GM12878 (cell line): ENCODE results near the gene COX5A. TPM values are rescaled to one million over a fixed set of nuclear protein-coding genes. Genes with fewer than 3 reads are reported as not detected.

ENCODE experiments used
- ATAC-seq: fragments of 200-7000 bp; cut with Tn5 transposase; 3 replicates; pipeline ENCODE4 v1.9.1; 2020; ENCODE audit warnings: mild to moderate bottlenecking, moderate library complexity
- BruUV-seq: library from RNA; stranded (reverse); fragments of 400-500 nt; replicated peaks from 2 replicates; lab custom pipeline; 2021; lab: Mats Ljungman, UMichigan
- CTCF ChIA-PET: fragments of 300-600 bp; sonication (Branson Sonifier 250); formaldehyde crosslinking; extraction: SDS; loops from one replicate; lab custom pipeline; 2021; ENCODE audit warnings: inconsistent platforms; lab: Yijun Ruan, JAX
- POLR2A ChIA-PET: fragments of 350-600 bp; formaldehyde crosslinking; extraction: SDS; loops from one replicate; lab custom pipeline; 2021; ENCODE audit warnings: inconsistent platforms; lab: Charles Lee
- RAD21 ChIA-PET: fragments of 300-600 bp; sonication (Branson Sonifier 250); formaldehyde crosslinking; loops from one replicate; lab custom pipeline; 2023; ENCODE audit warnings: antibody characterized with exemption; ENCODE audit not compliant: unreplicated experiment; lab: Charles Lee
- SMC1A ChIA-PET: fragments of 300-600 bp; sonication (Branson Sonifier 250); formaldehyde crosslinking; loops from one replicate; lab custom pipeline; 2023; ENCODE audit not compliant: unreplicated experiment, uncharacterized antibody; lab: Charles Lee
- DNase-seq: peaks from one replicate; pipeline ENCODE4 v3.0.0-alpha.2; 2011; ENCODE audit warnings: low read depth, low spot score
- FAIRE-seq: peaks from 3 replicates; lab custom pipeline; 2011; peaks lifted over from hg19 to GRCh38; lab: Jason Lieb, UNC
- H2AFZ ChIP-seq: 2 replicates; pipeline ENCODE4 v1.6.0; 2011; ENCODE audit warnings: low read depth, low read length, control low read depth; ENCODE audit not compliant: control insufficient read depth
- H3K27ac ChIP-seq: 2 replicates; pipeline ENCODE4 v1.5.1; 2011; ENCODE audit warnings: control low read depth; ENCODE audit not compliant: control insufficient read depth, insufficient read depth
- H3K27me3 ChIP-seq, 2 experiments: replicated peaks in 1 of 2; 2 replicates each; pipeline versions ENCODE4 v1.6.0 to v1.6.1; 2011; ENCODE audit warnings: low read length in 1 of 2; ENCODE audit not compliant: control insufficient read depth in 2 of 2, insufficient read depth in 2 of 2
- H3K36me3 ChIP-seq, 2 experiments: 2 replicates each; pipeline ENCODE4 v1.5.1; 2011; ENCODE audit warnings: low read length in 1 of 2; ENCODE audit not compliant: control insufficient read depth in 2 of 2, insufficient read depth in 2 of 2
- H3K4me1 ChIP-seq: 2 replicates; pipeline ENCODE4 v1.6.1; 2011; ENCODE audit warnings: mild to moderate bottlenecking, low read length, moderate library complexity, mixed read lengths; ENCODE audit not compliant: control insufficient read depth, insufficient read depth
- H3K4me2 ChIP-seq: 2 replicates; pipeline ENCODE4 v1.6.0; 2011; ENCODE audit warnings: control low read depth; ENCODE audit not compliant: control insufficient read depth, insufficient read depth
- H3K4me3 ChIP-seq: fragments of 200-600 bp; sonication (generic); 2 replicates; pipeline ENCODE4 v1.5.1; 2016
- H3K79me2 ChIP-seq: 2 replicates; pipeline ENCODE4 v1.6.0; 2011; ENCODE audit warnings: low read length; ENCODE audit not compliant: control insufficient read depth, insufficient read depth
- H3K9ac ChIP-seq: 2 replicates; pipeline ENCODE4 v1.8.0; 2011; ENCODE audit warnings: low read length, control low read depth, mixed read lengths; ENCODE audit not compliant: control insufficient read depth, insufficient read depth
- H3K9me3 ChIP-seq: replicated peaks from 3 replicates; pipeline ENCODE4 v1.5.1; 2011; ENCODE audit warnings: mild to moderate bottlenecking, low read length; ENCODE audit not compliant: control insufficient read depth, insufficient read depth
- H4K20me1 ChIP-seq: 2 replicates; pipeline ENCODE4 v1.6.0; 2011; ENCODE audit not compliant: control insufficient read depth, insufficient read depth
- BHLHE40 ChIP-seq, 2 experiments: fragments of 450-650 bp in 1 of 2; IDR thresholded peaks; 2 replicates each; pipeline ENCODE4 v1.6.1; 2011 to 2017; ENCODE audit warnings: low read depth in 2 of 2, borderline replicate concordance in 1 of 2, improper control_type of control experiment in 1 of 2, low read length in 1 of 2, mild to moderate bottlenecking in 1 of 2
- CHD2 ChIP-seq: IDR thresholded peaks from 2 replicates; pipeline ENCODE4 v1.6.1; 2011; ENCODE audit warnings: low read depth, low read length, improper control_type of control experiment, borderline replicate concordance
- ETV6 ChIP-seq, 2 experiments: fragments of 450-650 bp in 1 of 2; IDR thresholded peaks in 1 of 2; conservative IDR thresholded peaks in 1 of 2; 2 replicates each; pipeline ENCODE4 v1.6.1; 2014; ENCODE audit warnings: antibody characterized with exemption in 1 of 2, borderline replicate concordance in 1 of 2, low read depth in 1 of 2, mild to moderate bottlenecking in 1 of 2, moderate library complexity in 1 of 2
- FOS ChIP-seq: IDR thresholded peaks from 3 replicates; pipeline ENCODE4 v1.6.1; 2011; ENCODE audit warnings: borderline replicate concordance; ENCODE audit not compliant: insufficient read length; ENCODE audit errors: extremely low read depth
- NKRF ChIP-seq: fragments of 450-650 bp; conservative IDR thresholded peaks from 2 replicates; pipeline ENCODE4 v1.6.1; 2017; ENCODE audit warnings: mild to moderate bottlenecking, moderate library complexity
- RELA ChIP-seq: fragments of 450-650 bp; IDR thresholded peaks from 2 replicates; pipeline ENCODE4 v1.8.0; 2014; ENCODE audit warnings: borderline replicate concordance; ENCODE audit not compliant: partially characterized antibody
- WGBS: methylation state at CpG from one replicate; pipeline ENCODE4 v1.1.6; 2016; ENCODE audit warnings: low lambda C conversion rate; ENCODE audit not compliant: insufficient replicate concordance, insufficient coverage; ENCODE audit errors: missing lambda C conversion rate; 5-methylcytosine and 5-hydroxymethylcytosine counted together
- in situ Hi-C: fragments of 300-500 bp; cut with MboI; formaldehyde crosslinking; loops from 9 replicates; pipeline ENCODE4 v1.14.3; 2018; ENCODE audit warnings: mixed read lengths
- intact Hi-C: fragments of 100-400 bp; cut with micrococcal nuclease; formaldehyde crosslinking; loops from one replicate; pipeline ENCODE4 v1.14.2; 2022; ENCODE audit not compliant: unreplicated experiment
- polyA plus RNA-seq, 11 experiments: library from polyadenylated mRNA; depleted of rRNA in 4 of 11; unstranded in 6 of 11; stranded (reverse) in 5 of 11; fragments of >200 nt; fragmentation: Nextera tagmentation in 4 of 11; fragmentation: Illumina TruSeq in 1 of 11; extraction: Ambion mirVana in 4 of 11; extraction: Trizol in 1 of 11; gene quantifications; 1 replicate in 1 of 11; 2 replicates in 10 of 11; pipeline versions ENCODE4 v1.2.1 to v1.2.3, GENCODE V29; 2011 to 2016; ENCODE audit warnings: inconsistent platforms in 2 of 11, missing spikeins in 2 of 11, low read depth in 1 of 11
- total RNA-seq, 4 experiments: library from RNA; depleted of rRNA in 3 of 4; stranded (reverse); fragments of >200 nt in 3 of 4; fragmentation: Illumina TruSeq in 1 of 4; extraction: Trizol in 1 of 4; gene quantifications; 2 replicates each; pipeline versions ENCODE4 v1.2.1 to v1.2.3, GENCODE V29; 2013 to 2021
- TF ChIP-seq, protein P1 (sequence below), 3 experiments: IDR thresholded peaks in 2 of 3; conservative IDR thresholded peaks in 1 of 3; 2 replicates each; pipeline ENCODE4 v1.5.1; 2011; ENCODE audit warnings: low read depth in 3 of 3, low read length in 3 of 3, mild to moderate bottlenecking in 3 of 3, control low read depth in 2 of 3, moderate library complexity in 2 of 3, inconsistent platforms in 1 of 3, mixed read lengths in 1 of 3; ENCODE audit not compliant: control insufficient read depth in 2 of 3, insufficient read depth in 1 of 3; ENCODE audit errors: extremely low read depth in 1 of 3

The COX5A gene
- total and polyA plus RNA-seq, 10 of the 15 experiments (the other 5 are each of a cell fraction or from before 2014, with no cell fraction given): 84.5 to 1,218 (median 392) TPM

- Histone ChIP-seq H3K27me3 (peaks cover 8 to 17% of the 10 kb centered on the region in 2 experiments), H3K4me1 (peaks cover 23% of the 10 kb centered on the region), H3K36me3 (no peaks in the 10 kb centered on the region), H3K4me2 (no peak overlapping the region), H3K9me3 (no peaks in the 10 kb centered on the region), H3K4me3 (no peak overlapping the region), H2AFZ (no peak overlapping the region), H3K9ac (no peak overlapping the region), H4K20me1 (no peaks in the 10 kb centered on the region), H3K79me2 (no peaks in the 10 kb centered on the region), H3K27ac (no peak overlapping the region)
- in situ Hi-C loops (no loop called here), intact Hi-C loops (no loop called here)
- FAIRE-seq (no peak), ATAC-seq (no peak), DNase-seq (no peak)
- WGBS: 14% methylated on average over 3 of the region's 3 CpGs
- POLR2A ChIA-PET: no interaction called here
- CTCF ChIA-PET: interaction anchor here (1.0 to 3.7 kb wide), 4 partner anchors 9 to 190 kb away, joined by 3 to 24 read pairs (median 4); no protein-coding TSS in a partner anchor
- TF ChIP-seq BHLHE40 (IDR thresholded peaks at IDR 0.05; ENCODE audit: borderline replicate concordance in 1 of 2, low read depth in 2 of 2, low read length in 1 of 2): no peak
- TF ChIP-seq FOS: no peak
- no peak for TF ChIP-seq RELA
- no peak for TF ChIP-seq NKRF
- TF ChIP-seq, protein P1, sequence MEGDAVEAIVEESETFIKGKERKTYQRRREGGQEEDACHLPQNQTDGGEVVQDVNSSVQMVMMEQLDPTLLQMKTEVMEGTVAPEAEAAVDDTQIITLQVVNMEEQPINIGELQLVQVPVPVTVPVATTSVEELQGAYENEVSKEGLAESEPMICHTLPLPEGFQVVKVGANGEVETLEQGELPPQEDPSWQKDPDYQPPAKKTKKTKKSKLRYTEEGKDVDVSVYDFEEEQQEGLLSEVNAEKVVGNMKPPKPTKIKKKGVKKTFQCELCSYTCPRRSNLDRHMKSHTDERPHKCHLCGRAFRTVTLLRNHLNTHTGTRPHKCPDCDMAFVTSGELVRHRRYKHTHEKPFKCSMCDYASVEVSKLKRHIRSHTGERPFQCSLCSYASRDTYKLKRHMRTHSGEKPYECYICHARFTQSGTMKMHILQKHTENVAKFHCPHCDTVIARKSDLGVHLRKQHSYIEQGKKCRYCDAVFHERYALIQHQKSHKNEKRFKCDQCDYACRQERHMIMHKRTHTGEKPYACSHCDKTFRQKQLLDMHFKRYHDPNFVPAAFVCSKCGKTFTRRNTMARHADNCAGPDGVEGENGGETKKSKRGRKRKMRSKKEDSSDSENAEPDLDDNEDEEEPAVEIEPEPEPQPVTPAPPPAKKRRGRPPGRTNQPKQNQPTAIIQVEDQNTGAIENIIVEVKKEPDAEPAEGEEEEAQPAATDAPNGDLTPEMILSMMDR (IDR thresholded peaks at IDR 0.05 in 2 of 3, conservative IDR thresholded peaks at IDR 0.05 in 1 of 3; ENCODE audit: control insufficient read depth in 2 of 3, extremely low read depth in 1 of 3, insufficient read depth in 1 of 3, low read depth in 3 of 3, low read length in 3 of 3): no peak
- no peak for TF ChIP-seq CHD2
- no peak for TF ChIP-seq ETV6 (conservative IDR thresholded peaks at IDR 0.05 in 1 of 2, IDR thresholded peaks at IDR 0.05 in 1 of 2; ENCODE audit: borderline replicate concordance in 1 of 2, low read depth in 1 of 2)
- no TSS peak for BruUV-seq
- SMC1A ChIA-PET: interaction anchor here (0.7 to 2.7 kb wide), 5 partner anchors 10 to 64 kb away, joined by 3 to 6 read pairs (median 3); no protein-coding TSS in a partner anchor
- RAD21 ChIA-PET: interaction anchor here (1.1 to 1.2 kb wide), 2 partner anchors 11 to 82 kb away, joined by 3 read pairs; no protein-coding TSS in a partner anchor
Measured at GRCh38 chr15:74960995-74961588, 23.2 kb upstream of the COX5A start.
